HFFc6 (cell line): ENCODE results near the gene MITF. TPM values are rescaled to one million over a fixed set of nuclear protein-coding genes. Genes with fewer than 3 reads are reported as not detected.
A peak's percentile ranks its signal among the peaks of the same experiment; 100 is the strongest.

ENCODE experiments used
- DNase-seq: peaks from one replicate; pipeline ENCODE4 v3.0.0-alpha.2; 2018
- H3K27ac Mint-ChIP-seq: 2 replicates; pipeline ENCODE4 v1.8.0; 2020; ENCODE audit warnings: mild to moderate bottlenecking, mixed read lengths
- H3K27me3 Mint-ChIP-seq: 2 replicates; pipeline ENCODE4 v1.8.0; 2021; ENCODE audit warnings: mild to moderate bottlenecking, moderate library complexity, mixed read lengths; ENCODE audit not compliant: insufficient read depth
- H3K36me3 Mint-ChIP-seq: 2 replicates; pipeline ENCODE4 v1.8.0; 2021; ENCODE audit warnings: low read depth, mixed read lengths
- H3K4me1 Mint-ChIP-seq: 2 replicates; pipeline ENCODE4 v1.8.0; 2020; ENCODE audit warnings: low read depth, mixed read lengths
- H3K4me3 Mint-ChIP-seq: 2 replicates; pipeline ENCODE4 v1.8.0; 2020; ENCODE audit warnings: mild to moderate bottlenecking, moderate library complexity, mixed read lengths
- H3K9me3 Mint-ChIP-seq: 2 replicates; pipeline ENCODE4 v1.8.0; 2020; ENCODE audit warnings: mild to moderate bottlenecking, mixed read lengths
- CTCF ChIP-seq: fragments of 200-600 bp; sonication (generic); IDR thresholded peaks from 2 replicates; pipeline ENCODE4 v1.5.0; 2021; ENCODE audit warnings: antibody characterized with exemption, mild to moderate bottlenecking
- total RNA-seq, 6 experiments: library from RNA; stranded (reverse); fragmentation: NEBNext Ultra II Directional; extraction: Animal tissue kit (Norgen Biotek cat#: 25700); gene quantifications; 2 replicates in 1 of 6; 3 replicates in 5 of 6; pipeline ENCODE4 v1.2.3, GENCODE V29; 2021

Gene MITF
- total RNA-seq, 6 experiments from 2014 or later: 23.3 to 38.2 (median 25.7) TPM

- Mint-ChIP-seq H3K9me3 (no peaks in the 10 kb centered on the region), H3K27ac (no peak overlapping the region), H3K4me3 (no peak overlapping the region), H3K36me3 (no peaks in the 10 kb centered on the region), H3K4me1 (peaks cover 24% of the 10 kb centered on the region), H3K27me3 (no peaks in the 10 kb centered on the region)
- TF ChIP-seq CTCF: no peak
- DNase-seq: no peak
These were observed 201.8 kb downstream of the MITF start for GRCh38 chr3:69941037-69941436.

- no peak overlapping the region for H3K27ac Mint-ChIP-seq
- H3K4me3 Mint-ChIP-seq: no peak overlapping the region
- DNase-seq: peak; percentile 35
- no peak for TF ChIP-seq CTCF
- peaks cover 24% of the 10 kb centered on the region for H3K4me1 Mint-ChIP-seq
- no peaks in the 10 kb centered on the region for H3K27me3 Mint-ChIP-seq
- H3K9me3 Mint-ChIP-seq: no peaks in the 10 kb centered on the region
- no peaks in the 10 kb centered on the region for H3K36me3 Mint-ChIP-seq
These were observed 202.3 kb downstream of the MITF start for GRCh38 chr3:69941439-69942176.

- TF ChIP-seq CTCF: no peak
- Mint-ChIP-seq H3K9me3 (no peaks in the 10 kb centered on the region), H3K4me1 (peaks cover 34% of the 10 kb centered on the region), H3K4me3 (no peak overlapping the region), H3K36me3 (no peaks in the 10 kb centered on the region), H3K27ac (no peak overlapping the region), H3K27me3 (no peaks in the 10 kb centered on the region)
- DNase-seq: no peak
These were observed 205.7 kb downstream of the MITF start for GRCh38 chr3:69944931-69945493.

- peak; percentile 34 for DNase-seq
- Mint-ChIP-seq H3K27ac (peak overlapping the region; percentile 57; the same call in 1 of the 2 replicates), H3K4me3 (peak overlapping the region; percentile 8; the same call in 1 of the 2 replicates)
These were observed 209.1 kb downstream of the MITF start for GRCh38 chr3:69948246-69948862.

GRCh38 chr3:69951616-69952015, 212.4 kb downstream of the MITF start:
- Mint-ChIP-seq H3K4me1 (peaks cover 10% of the 10 kb centered on the region), H3K27me3 (no peaks in the 10 kb centered on the region), H3K36me3 (no peaks in the 10 kb centered on the region), H3K9me3 (no peaks in the 10 kb centered on the region), H3K27ac (no peak overlapping the region), H3K4me3 (no peak overlapping the region)
- TF ChIP-seq CTCF: no peak
- DNase-seq: no peak

More at GRCh38 chr3:69948246-69948862, 209.1 kb downstream of the MITF start:
- peak; percentile 89 for TF ChIP-seq CTCF
- Mint-ChIP-seq H3K27me3 (no peaks in the 10 kb centered on the region), H3K4me1 (peaks cover 10% of the 10 kb centered on the region), H3K36me3 (no peaks in the 10 kb centered on the region), H3K9me3 (no peaks in the 10 kb centered on the region)
